Type B pancreatic cell (in vitro differentiated cells): Measurements from ENCODE around the gene AOPEP. TPM values are rescaled to one million over a fixed set of nuclear protein-coding genes. Genes with fewer than 3 reads are reported as not detected.
A peak's percentile ranks its signal among the peaks of the same experiment; 100 is the strongest.

Experiments used
- DNase-seq: peaks from one replicate; pipeline ENCODE4 v3.0.0; 2021; ENCODE audit warnings: mixed read lengths; ENCODE audit not compliant: unreplicated experiment; ENCODE audit errors: extremely low spot score
- H3K27ac Mint-ChIP-seq: 2 replicates; pipeline ENCODE4 v1.8.0; 2021; ENCODE audit warnings: mild to moderate bottlenecking, mixed read lengths
- H3K27me3 Mint-ChIP-seq: 2 replicates; pipeline ENCODE4 v1.8.0; 2021; ENCODE audit warnings: mixed read lengths
- H3K36me3 Mint-ChIP-seq: 2 replicates; pipeline ENCODE4 v1.8.0; 2021; ENCODE audit warnings: mixed read lengths
- H3K4me1 Mint-ChIP-seq: one replicate; pipeline ENCODE4 v1.8.0; 2021; ENCODE audit warnings: mixed read lengths; ENCODE audit not compliant: unreplicated experiment
- H3K4me3 Mint-ChIP-seq: 2 replicates; pipeline ENCODE4 v1.8.0; 2021; ENCODE audit warnings: mild to moderate bottlenecking, mixed read lengths
- H3K9me3 Mint-ChIP-seq: 2 replicates; pipeline ENCODE4 v1.8.0; 2021; ENCODE audit warnings: mixed read lengths
- total RNA-seq: library from RNA; stranded (reverse); gene quantifications from 2 replicates; pipeline ENCODE4 v1.2.1, GENCODE V29; 2021; ENCODE audit warnings: low replicate concordance
- TF ChIP-seq, protein P1 (sequence below): fragments of 200-600 bp; sonication (generic); conservative IDR thresholded peaks from 2 replicates; pipeline ENCODE4 v1.5.0; 2021; ENCODE audit warnings: antibody characterized with exemption, mild to moderate bottlenecking

AOPEP gene
- total RNA-seq, 1 donor from 2014 or later, result 89.3 TPM

DNA sequence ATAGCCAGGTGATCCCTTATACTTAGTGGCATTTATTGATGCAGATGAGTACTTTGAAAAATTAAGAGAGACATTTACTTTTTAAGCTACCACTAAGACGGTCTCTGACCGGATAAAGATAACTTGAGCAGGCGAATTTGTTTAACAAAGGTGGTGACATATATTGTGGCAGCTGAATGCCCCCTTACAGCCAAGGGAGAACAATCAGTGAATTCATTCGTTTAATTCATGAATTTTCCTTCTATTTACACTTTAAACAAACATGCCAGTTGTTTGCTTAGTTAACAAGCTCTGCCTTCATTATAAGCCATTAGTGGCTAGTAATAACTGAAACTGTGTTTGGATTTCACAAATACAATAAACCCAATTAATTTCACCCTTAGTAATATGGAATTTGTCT, 187.1 kb downstream of the AOPEP start:
- Mint-ChIP-seq H3K27ac (peak overlapping the region; percentile 91), H3K36me3 (no peaks in the 10 kb centered on the region), H3K27me3 (no peaks in the 10 kb centered on the region), H3K4me3 (peak overlapping the region; percentile 59), H3K4me1 (peaks cover 83% of the 10 kb centered on the region), H3K9me3 (no peaks in the 10 kb centered on the region)
- TF ChIP-seq, protein P1, sequence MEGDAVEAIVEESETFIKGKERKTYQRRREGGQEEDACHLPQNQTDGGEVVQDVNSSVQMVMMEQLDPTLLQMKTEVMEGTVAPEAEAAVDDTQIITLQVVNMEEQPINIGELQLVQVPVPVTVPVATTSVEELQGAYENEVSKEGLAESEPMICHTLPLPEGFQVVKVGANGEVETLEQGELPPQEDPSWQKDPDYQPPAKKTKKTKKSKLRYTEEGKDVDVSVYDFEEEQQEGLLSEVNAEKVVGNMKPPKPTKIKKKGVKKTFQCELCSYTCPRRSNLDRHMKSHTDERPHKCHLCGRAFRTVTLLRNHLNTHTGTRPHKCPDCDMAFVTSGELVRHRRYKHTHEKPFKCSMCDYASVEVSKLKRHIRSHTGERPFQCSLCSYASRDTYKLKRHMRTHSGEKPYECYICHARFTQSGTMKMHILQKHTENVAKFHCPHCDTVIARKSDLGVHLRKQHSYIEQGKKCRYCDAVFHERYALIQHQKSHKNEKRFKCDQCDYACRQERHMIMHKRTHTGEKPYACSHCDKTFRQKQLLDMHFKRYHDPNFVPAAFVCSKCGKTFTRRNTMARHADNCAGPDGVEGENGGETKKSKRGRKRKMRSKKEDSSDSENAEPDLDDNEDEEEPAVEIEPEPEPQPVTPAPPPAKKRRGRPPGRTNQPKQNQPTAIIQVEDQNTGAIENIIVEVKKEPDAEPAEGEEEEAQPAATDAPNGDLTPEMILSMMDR, result no peak
- no peak for DNase-seq

DNA sequence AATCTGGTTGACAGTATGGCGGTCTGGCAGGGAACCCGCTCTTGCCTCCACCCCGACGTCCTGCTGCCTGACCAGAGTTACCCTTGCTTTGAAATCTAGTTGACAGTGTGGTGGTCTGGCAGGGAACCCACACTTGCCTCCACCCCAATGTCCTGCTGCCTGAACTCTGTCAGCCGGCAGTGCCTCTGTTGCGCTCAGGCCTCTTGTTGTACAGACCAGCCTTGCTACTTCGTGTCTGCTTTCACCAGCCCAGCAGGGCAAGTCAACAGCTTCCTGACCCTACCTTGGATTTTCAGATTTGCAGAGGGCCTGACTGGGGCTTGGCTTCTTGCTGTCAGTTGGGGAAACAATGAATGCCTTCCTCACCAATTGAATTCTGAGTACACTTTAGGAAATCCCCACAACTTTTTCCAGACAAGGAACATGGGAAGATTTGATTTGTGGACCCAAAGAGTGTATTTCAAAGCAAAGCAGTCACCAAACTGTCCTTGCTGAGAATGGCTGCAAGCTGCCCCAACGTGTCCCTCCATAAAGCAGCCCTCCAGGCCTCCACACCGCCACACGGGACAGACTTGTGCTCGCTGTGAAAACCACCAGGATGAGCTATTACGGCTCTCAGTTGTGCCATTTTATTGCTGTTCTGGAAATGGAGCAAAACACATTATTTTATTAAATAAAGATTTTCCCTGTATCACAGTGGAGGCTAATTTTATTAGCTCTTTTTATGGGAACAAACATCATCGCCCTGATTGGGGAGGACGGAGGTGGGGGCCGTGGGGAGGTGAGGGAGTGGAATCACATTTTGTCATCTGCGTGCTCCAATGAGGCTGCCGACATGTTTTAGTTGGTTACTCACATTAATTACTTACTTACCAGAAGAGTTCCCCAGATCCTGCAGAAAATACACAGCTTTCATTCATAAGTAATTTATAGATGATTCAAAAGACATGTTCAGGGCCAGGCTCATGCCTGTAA, 189.3 kb downstream of the AOPEP start:
- peak overlapping the region; percentile 30 for H3K4me3 Mint-ChIP-seq
- H3K9me3 Mint-ChIP-seq, result no peaks in the 10 kb centered on the region
- no peaks in the 10 kb centered on the region for H3K36me3 Mint-ChIP-seq
- DNase-seq, result no peak
- no peaks in the 10 kb centered on the region for H3K27me3 Mint-ChIP-seq
- peaks cover 86% of the 10 kb centered on the region for H3K4me1 Mint-ChIP-seq
- TF ChIP-seq, protein P1, result no peak
- H3K27ac Mint-ChIP-seq, result peak overlapping the region; percentile 91

DNA sequence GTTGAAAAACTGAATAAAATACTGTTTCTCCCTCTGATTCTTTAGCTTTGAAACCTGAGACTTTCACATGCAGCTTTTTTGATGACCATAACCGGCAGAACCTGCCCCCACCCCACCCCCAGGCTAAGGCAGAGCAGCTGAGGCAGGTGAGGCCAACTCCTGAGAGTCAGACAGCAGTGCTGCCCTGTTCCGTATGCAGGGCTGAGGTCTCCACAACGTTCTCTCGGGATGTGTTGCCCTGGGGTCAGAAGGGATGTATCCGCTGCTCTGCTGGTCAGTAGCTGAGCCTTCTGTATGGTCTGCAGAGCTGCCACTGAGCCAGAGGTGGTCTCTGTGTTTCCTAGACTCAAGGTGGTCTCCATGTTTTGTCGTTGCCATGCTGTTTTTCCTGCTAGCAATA, 190.5 kb downstream of the AOPEP start:
- no peaks in the 10 kb centered on the region for H3K27me3 Mint-ChIP-seq
- H3K36me3 Mint-ChIP-seq, result no peaks in the 10 kb centered on the region
- peak overlapping the region; percentile 70 for H3K4me3 Mint-ChIP-seq
- H3K27ac Mint-ChIP-seq, result peak overlapping the region; percentile 91
- H3K9me3 Mint-ChIP-seq, result no peaks in the 10 kb centered on the region
- peaks cover 89% of the 10 kb centered on the region for H3K4me1 Mint-ChIP-seq
- TF ChIP-seq, protein P1, result no peak
- no peak for DNase-seq

DNA sequence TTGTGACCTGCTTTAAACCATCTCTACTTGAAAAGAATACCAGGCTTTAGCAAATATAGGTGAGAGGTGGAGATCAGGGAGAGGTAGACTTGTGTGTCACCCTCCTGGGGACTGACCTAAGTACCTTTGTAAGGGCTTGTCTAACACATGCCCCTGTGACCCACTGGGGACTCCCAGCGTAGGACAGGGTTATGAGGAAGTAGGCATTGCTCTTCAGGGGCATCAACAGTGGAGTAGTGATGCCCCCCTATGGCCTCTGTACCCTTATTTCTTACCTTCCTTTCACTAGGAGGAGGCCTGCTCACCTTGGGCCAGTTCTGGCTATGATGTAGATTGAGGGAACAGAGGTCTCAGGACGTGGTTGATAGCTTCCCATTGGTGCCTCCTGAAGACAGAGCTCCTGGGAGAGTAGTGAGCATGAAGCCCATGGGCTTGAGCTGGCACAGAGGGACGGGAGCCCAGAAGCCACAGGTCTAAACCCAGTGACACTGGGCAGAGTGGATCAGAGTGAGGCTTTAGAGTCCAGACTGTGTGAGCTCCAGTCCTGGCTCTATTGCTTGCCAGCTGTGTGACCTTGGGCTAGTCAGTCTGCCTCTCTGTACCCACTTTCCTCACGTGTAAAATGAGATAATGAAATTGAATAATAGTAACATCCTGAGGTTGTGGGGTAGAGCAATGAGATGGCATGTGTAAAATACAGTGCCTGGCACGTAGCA, 191.7 kb downstream of the AOPEP start:
- TF ChIP-seq, protein P1, result no peak
- Mint-ChIP-seq H3K4me1 (peaks cover 88% of the 10 kb centered on the region), H3K36me3 (no peaks in the 10 kb centered on the region), H3K9me3 (no peaks in the 10 kb centered on the region), H3K27ac (peak overlapping the region; percentile 91), H3K4me3 (peak overlapping the region; percentile 53), H3K27me3 (no peaks in the 10 kb centered on the region)
- no peak for DNase-seq

DNA sequence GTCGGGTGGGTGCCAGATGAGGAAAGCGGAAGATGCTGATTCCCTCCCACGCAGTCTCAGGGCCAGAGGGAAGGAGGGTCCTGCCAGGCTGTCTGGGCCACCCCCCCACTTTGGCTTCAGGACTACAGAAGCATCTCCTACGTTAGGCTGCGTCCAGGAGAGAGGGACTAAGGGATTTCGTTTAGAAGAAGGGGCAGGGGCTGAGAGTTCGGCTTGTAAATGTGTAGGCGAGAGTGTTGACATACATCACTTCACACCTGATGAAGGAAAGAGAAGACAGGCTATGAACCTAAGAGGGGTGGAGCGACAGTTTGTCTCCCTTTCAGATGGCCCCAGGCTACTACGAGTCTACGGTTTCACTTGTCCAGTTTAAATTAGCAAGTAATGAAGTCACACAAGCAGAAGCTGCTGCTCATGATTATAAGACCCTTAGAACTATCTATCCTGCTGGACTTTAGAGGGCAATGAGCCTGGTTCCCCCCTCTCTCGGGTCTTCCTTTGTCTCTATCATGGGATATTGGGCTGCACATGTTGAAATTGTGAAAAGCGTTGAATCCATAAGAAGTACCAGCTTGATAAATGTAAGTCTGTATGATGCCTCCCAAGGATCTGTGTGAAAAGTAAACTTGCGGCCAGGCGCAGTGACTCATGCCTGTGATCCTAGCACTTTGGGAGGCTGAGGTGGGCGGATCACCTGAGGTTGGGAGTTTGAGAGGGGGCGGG, 193.0 kb downstream of the AOPEP start:
- Mint-ChIP-seq H3K4me1 (peaks cover 87% of the 10 kb centered on the region), H3K27me3 (no peaks in the 10 kb centered on the region), H3K27ac (peak overlapping the region; percentile 87), H3K9me3 (no peaks in the 10 kb centered on the region), H3K4me3 (peak overlapping the region; percentile 78), H3K36me3 (no peaks in the 10 kb centered on the region)
- no peak for DNase-seq
- TF ChIP-seq, protein P1, result no peak
